Peyer's patch (tissue), 4 donors: Measurements from ENCODE around the gene ZNF804A. TPM values are rescaled to one million over a fixed set of nuclear protein-coding genes. Genes with fewer than 3 reads are reported as not detected.

Source experiments
- DNase-seq, 3 donors: peaks; one replicate each; pipeline ENCODE4 v3.0.0-alpha.2; 2017 to 2019
- H3K27ac ChIP-seq, 4 donors: fragments of 200-600 bp; sonication (generic); one replicate each; pipeline ENCODE4 v1.5.1; 2016 to 2019
- H3K27me3 ChIP-seq, 2 donors: fragments of 200-600 bp; sonication (generic); one replicate each; pipeline ENCODE4 v1.5.1; 2019
- H3K36me3 ChIP-seq, 3 donors: fragments of 200-600 bp; sonication (generic); one replicate each; pipeline ENCODE4 v1.5.1; 2016 to 2019
- H3K4me1 ChIP-seq, 4 donors: fragments of 200-600 bp; sonication (generic); one replicate each; pipeline ENCODE4 v1.5.1; 2016 to 2019
- H3K4me3 ChIP-seq, 4 donors: fragments of 200-600 bp; sonication (generic); 1 replicate in 3 of 4; 2 replicates in 1 of 4; pipeline ENCODE4 v1.5.1; 2016 to 2019; ENCODE audit warnings: mild to moderate bottlenecking in 1 of 4
- H3K9me3 ChIP-seq, 4 donors: fragments of 200-600 bp; sonication (generic); one replicate each; pipeline ENCODE4 v1.5.1; 2016 to 2019; ENCODE audit warnings: mild to moderate bottlenecking in 1 of 4
- CTCF ChIP-seq, 6 experiments: fragments of 450-650 bp in 4 of 6; fragments of 200-600 bp in 2 of 6; sonication (generic) in 1 of 6; IDR thresholded peaks; one replicate each; pipeline ENCODE4 v1.5.1; 2017 to 2019; ENCODE audit warnings: antibody characterized with exemption in 6 of 6, mild to moderate bottlenecking in 3 of 6, moderate library complexity in 1 of 6
- POLR2A ChIP-seq, 2 donors: fragments of 450-650 bp; IDR thresholded peaks; one replicate each; pipeline ENCODE4 v1.5.1; 2017; ENCODE audit warnings: antibody characterized with exemption in 2 of 2, mild to moderate bottlenecking in 2 of 2, moderate library complexity in 2 of 2
- total RNA-seq, 4 donors: library from RNA; depleted of rRNA; stranded (reverse); fragments of >200 nt; gene quantifications; one replicate each; pipeline ENCODE4 v1.1.0, GENCODE V29; 2016

ZNF804A gene
- total RNA-seq: 1 to 10 TPM in 3 of 4 donors, under 1 TPM in 1; 0.95 to 5.8 (median 2.3) TPM

DNA sequence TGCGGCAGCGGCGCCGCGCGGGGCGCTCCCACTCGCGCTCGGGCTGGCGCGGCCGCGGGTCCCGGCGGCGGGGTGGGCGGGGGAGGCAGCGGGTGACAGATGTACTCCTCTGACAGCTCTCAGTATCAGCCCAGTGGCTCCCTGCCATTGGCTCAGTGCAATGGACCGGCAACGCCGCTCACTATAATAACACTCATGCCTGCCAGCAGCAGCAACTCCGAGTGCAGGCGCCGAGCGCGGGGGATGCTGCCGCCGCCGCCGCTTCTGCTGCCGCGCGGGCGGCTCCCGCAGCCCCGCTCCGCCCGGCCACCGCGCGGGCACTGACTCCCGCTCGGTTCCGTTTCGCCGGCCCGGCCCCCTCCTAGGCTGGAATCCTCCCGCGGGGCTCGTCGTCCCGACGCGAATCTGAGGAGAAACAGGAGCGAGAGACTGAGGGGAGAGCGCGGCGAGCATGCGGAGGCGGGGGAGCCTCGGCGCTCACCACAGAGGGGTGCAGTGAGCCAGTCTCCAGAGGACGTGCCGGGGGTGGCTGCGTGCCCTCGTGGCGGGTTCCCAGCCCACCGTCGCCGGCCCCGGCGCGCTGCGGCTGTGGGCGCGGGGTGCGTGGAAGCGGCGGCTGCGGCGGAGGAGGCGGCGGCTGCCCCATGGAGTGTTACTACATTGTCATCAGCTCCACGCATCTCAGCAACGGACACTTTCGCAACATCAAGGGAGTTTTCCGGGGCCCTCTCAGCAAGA, at the start of gene ZNF804A:
ZNF804A (plus strand) TSS at position 214 of the 738 bp plus-strand sequence; CDS start at position 645, 431 bp downstream.
- no peaks in the 10 kb centered on the region for H3K36me3 ChIP-seq
- H3K9me3 ChIP-seq: no peaks in the 10 kb centered on the region
- peaks cover 0 to 5% (median 0%) of the 10 kb centered on the region in 4 donors for H3K4me1 ChIP-seq
- peak within 1 kb of the TSS; percentile 51 to 81 (median 66) for H3K4me3 ChIP-seq
- H3K27me3 ChIP-seq: peaks cover 0 to 7% of the 10 kb centered on the region in 2 donors
- peak; percentile 74 to 88 (median 83) for DNase-seq
- H3K27ac ChIP-seq: peak within 1 kb of the TSS; percentile 67 to 86 (median 77)
- TF ChIP-seq POLR2A (IDR thresholded peaks at IDR 0.05): peak in 1 of 2 donors; percentile 24
- TF ChIP-seq CTCF (IDR thresholded peaks at IDR 0.05): no peak

DNA sequence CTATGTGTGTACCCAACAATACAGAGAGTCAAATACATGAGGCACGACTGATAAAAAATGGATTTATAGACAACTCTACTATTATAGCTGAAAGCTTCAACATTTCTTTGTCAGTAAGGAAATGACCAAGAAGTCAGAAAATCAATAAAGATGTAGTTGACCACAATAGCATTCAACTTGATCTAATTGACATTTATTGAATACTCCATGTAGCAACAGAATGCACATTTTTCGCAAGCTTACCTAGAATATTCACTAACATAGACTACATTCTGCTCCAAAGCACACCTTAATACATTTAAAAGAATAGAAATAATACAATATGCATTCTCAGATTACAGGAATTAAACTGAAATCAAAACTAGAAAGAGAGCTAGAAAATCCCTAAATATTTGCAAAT, 49.2 kb upstream of the ZNF804A start:
- TF ChIP-seq POLR2A (IDR thresholded peaks at IDR 0.05): no peak
- no peak for TF ChIP-seq CTCF (IDR thresholded peaks at IDR 0.05)
- Histone ChIP-seq H3K4me3 (no peak overlapping the region), H3K27me3 (no peaks in the 10 kb centered on the region), H3K27ac (no peak overlapping the region), H3K4me1 (no peaks in the 10 kb centered on the region), H3K9me3 (no peaks in the 10 kb centered on the region), H3K36me3 (no peaks in the 10 kb centered on the region)
- no peak for DNase-seq

DNA sequence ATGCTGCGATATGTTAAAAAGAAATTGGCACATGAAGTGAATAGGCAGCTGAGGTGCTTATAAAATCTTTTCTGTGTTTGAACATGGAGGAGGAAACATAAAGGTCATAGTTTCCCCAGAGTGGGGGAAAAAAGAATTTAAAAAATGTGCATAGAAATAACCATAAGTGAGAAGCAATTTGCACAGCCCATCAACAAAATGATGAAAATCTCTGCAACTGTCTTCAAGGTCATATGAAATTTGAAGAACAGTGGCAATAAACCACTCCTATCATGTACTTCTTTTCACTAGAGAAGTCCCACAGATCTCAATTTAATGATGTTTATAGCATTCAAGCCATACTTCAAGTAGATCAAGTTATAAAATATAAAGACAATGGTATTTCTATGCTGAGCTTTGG, 46.7 kb upstream of the ZNF804A start:
- H3K9me3 ChIP-seq: no peaks in the 10 kb centered on the region
- H3K27ac ChIP-seq: no peak overlapping the region
- DNase-seq: no peak
- H3K36me3 ChIP-seq: no peaks in the 10 kb centered on the region
- TF ChIP-seq CTCF (IDR thresholded peaks at IDR 0.05): no peak
- no peak for TF ChIP-seq POLR2A (IDR thresholded peaks at IDR 0.05)
- no peaks in the 10 kb centered on the region for H3K4me1 ChIP-seq
- H3K4me3 ChIP-seq: no peak overlapping the region
- H3K27me3 ChIP-seq: no peaks in the 10 kb centered on the region

GRCh38 chr2:184554736-184555135, 43.6 kb upstream of the ZNF804A start:
- no peaks in the 10 kb centered on the region for H3K27me3 ChIP-seq
- no peak overlapping the region for H3K27ac ChIP-seq
- H3K36me3 ChIP-seq: no peaks in the 10 kb centered on the region
- H3K9me3 ChIP-seq: no peaks in the 10 kb centered on the region
- no peak for DNase-seq
- H3K4me1 ChIP-seq: no peaks in the 10 kb centered on the region
- TF ChIP-seq CTCF (IDR thresholded peaks at IDR 0.05) (no peak), POLR2A (IDR thresholded peaks at IDR 0.05) (no peak)
- no peak overlapping the region for H3K4me3 ChIP-seq

GRCh38 chr2:184555352-184555751, 43.0 kb upstream of the ZNF804A start:
- TF ChIP-seq POLR2A (IDR thresholded peaks at IDR 0.05) (no peak), CTCF (IDR thresholded peaks at IDR 0.05) (no peak)
- Histone ChIP-seq H3K36me3 (no peaks in the 10 kb centered on the region), H3K4me3 (no peak overlapping the region), H3K4me1 (no peaks in the 10 kb centered on the region), H3K9me3 (no peaks in the 10 kb centered on the region), H3K27me3 (no peaks in the 10 kb centered on the region), H3K27ac (no peak overlapping the region)
- DNase-seq: no peak
